Osteoblast (primary cell): ENCODE measurements around the gene C19orf47. TPM values are rescaled to one million over a fixed set of nuclear protein-coding genes. Genes with fewer than 3 reads are reported as not detected.

Experiments used
- DNase-seq: peaks from one replicate; pipeline ENCODE4 v3.0.0; 2011; ENCODE audit warnings: low spot score, mixed read lengths; ENCODE audit not compliant: insufficient read length; ENCODE audit errors: missing footprints
- H2AFZ ChIP-seq: 2 replicates; pipeline ENCODE4 v1.6.0; 2011; ENCODE audit warnings: mild to moderate bottlenecking, low read length
- H3K27ac ChIP-seq: 2 replicates; pipeline ENCODE4 v1.5.1; 2011; ENCODE audit warnings: mild to moderate bottlenecking, low read depth, low read length, moderate library complexity
- H3K27me3 ChIP-seq: 2 replicates; pipeline ENCODE4 v1.6.0; 2012; ENCODE audit warnings: mild to moderate bottlenecking, control low read depth, inconsistent platforms, low read length, moderate library complexity; ENCODE audit not compliant: insufficient read depth
- H3K36me3 ChIP-seq: 2 replicates; pipeline ENCODE4 v1.5.1; 2011; ENCODE audit warnings: mild to moderate bottlenecking, low read length, control low read depth, moderate library complexity; ENCODE audit not compliant: insufficient read depth
- H3K4me1 ChIP-seq: 2 replicates; pipeline ENCODE4 v1.5.1; 2011; ENCODE audit warnings: mild to moderate bottlenecking, low read length, control low read depth, moderate library complexity; ENCODE audit not compliant: insufficient read depth
- H3K4me2 ChIP-seq: 2 replicates; pipeline ENCODE4 v1.6.0; 2011; ENCODE audit warnings: mild to moderate bottlenecking, low read length; ENCODE audit not compliant: insufficient read depth
- H3K4me3 ChIP-seq: fragments of 200-600 bp; sonication (generic); 3 replicates; pipeline ENCODE4 v1.5.1; 2012; ENCODE audit warnings: mild to moderate bottlenecking, low read length, inconsistent platforms; ENCODE audit not compliant: insufficient read depth
- H3K79me2 ChIP-seq: 2 replicates; pipeline ENCODE4 v1.6.0; 2012; ENCODE audit warnings: mild to moderate bottlenecking, low read length, control low read depth, inconsistent platforms; ENCODE audit not compliant: insufficient read depth
- H3K9me3 ChIP-seq: 2 replicates; pipeline ENCODE4 v1.5.1; 2011; ENCODE audit warnings: low read depth, low read length, control low read depth
- H4K20me1 ChIP-seq: 2 replicates; pipeline ENCODE4 v1.6.0; 2012; ENCODE audit warnings: mild to moderate bottlenecking, low read length, control low read depth; ENCODE audit not compliant: insufficient read depth
- CTCF ChIP-seq: IDR thresholded peaks from 2 replicates; pipeline ENCODE4 v1.5.1; 2011; ENCODE audit warnings: mild to moderate bottlenecking, low read depth, low read length, moderate library complexity; ENCODE audit errors: extremely low read depth
- total RNA-seq: library from RNA; depleted of rRNA; stranded (reverse); fragments of >200 nt; gene quantifications from 2 replicates; pipeline ENCODE4 v1.2.3, GENCODE V29; 2012

The C19orf47 gene
- total RNA-seq, 1 donor = 3.6 TPM

- Histone ChIP-seq H3K9me3 (no peaks in the 10 kb centered on the region), H3K4me1 (no peaks in the 10 kb centered on the region), H3K36me3 (no peaks in the 10 kb centered on the region), H4K20me1 (no peaks in the 10 kb centered on the region), H3K79me2 (no peaks in the 10 kb centered on the region), H3K4me2 (no peak overlapping the region), H3K27me3 (no peaks in the 10 kb centered on the region), H2AFZ (no peak overlapping the region), H3K27ac (no peak overlapping the region), H3K4me3 (no peak overlapping the region)
- DNase-seq = peak; percentile 55
- TF ChIP-seq CTCF = no peak
Measured at GRCh38 chr19:40383668-40384248, 35.6 kb upstream of the C19orf47 start.

GRCh38 chr19:40381321-40381720 lies 33.1 kb upstream of the C19orf47 start:
- Histone ChIP-seq H3K79me2 (no peaks in the 10 kb centered on the region), H2AFZ (no peak overlapping the region), H3K4me3 (no peak overlapping the region), H3K4me2 (no peak overlapping the region), H3K27ac (no peak overlapping the region), H3K36me3 (no peaks in the 10 kb centered on the region), H3K9me3 (no peaks in the 10 kb centered on the region), H4K20me1 (no peaks in the 10 kb centered on the region), H3K4me1 (no peaks in the 10 kb centered on the region), H3K27me3 (no peaks in the 10 kb centered on the region)
- no peak for TF ChIP-seq CTCF
- DNase-seq = peak; percentile 75

GRCh38 chr19:40380199-40381037 lies 32.2 kb upstream of the C19orf47 start:
- DNase-seq = peak; percentile 52
- no peak for TF ChIP-seq CTCF
- no peaks in the 10 kb centered on the region for H3K36me3 ChIP-seq

GRCh38 chr19:40379446-40380198 lies 31.4 kb upstream of the C19orf47 start:
- Histone ChIP-seq H2AFZ (no peak overlapping the region), H3K4me3 (no peak overlapping the region), H3K4me1 (no peaks in the 10 kb centered on the region), H3K4me2 (no peak overlapping the region), H3K9me3 (no peaks in the 10 kb centered on the region), H4K20me1 (no peaks in the 10 kb centered on the region), H3K36me3 (peaks cover under 1% of the 10 kb centered on the region), H3K27me3 (no peaks in the 10 kb centered on the region), H3K79me2 (no peaks in the 10 kb centered on the region), H3K27ac (no peak overlapping the region)
- TF ChIP-seq CTCF = no peak
- peak; percentile 65 for DNase-seq

More at GRCh38 chr19:40380199-40381037, 32.2 kb upstream of the C19orf47 start:
- no peak overlapping the region for H3K27ac ChIP-seq
- H4K20me1 ChIP-seq = no peaks in the 10 kb centered on the region
- H2AFZ ChIP-seq = no peak overlapping the region
- H3K27me3 ChIP-seq = no peaks in the 10 kb centered on the region
- H3K4me3 ChIP-seq = no peak overlapping the region
- H3K4me2 ChIP-seq = no peak overlapping the region
- no peaks in the 10 kb centered on the region for H3K4me1 ChIP-seq
- H3K79me2 ChIP-seq = no peaks in the 10 kb centered on the region
- no peaks in the 10 kb centered on the region for H3K9me3 ChIP-seq
